H1 (cell line): ENCODE data around the gene MRPL16. TPM values are rescaled to one million over a fixed set of nuclear protein-coding genes. Genes with fewer than 3 reads are reported as not detected.

Experiments used
- CTCF ChIA-PET: fragments of 300-600 bp; sonication (Branson Sonifier 250); formaldehyde crosslinking; loops from one replicate; lab custom pipeline; 2021; ENCODE audit not compliant: partially characterized antibody; lab: Charles Lee
- POLR2A ChIA-PET: fragments of 300-600 bp; sonication (Branson Sonifier 250); formaldehyde crosslinking; loops from one replicate; lab custom pipeline; 2021; ENCODE audit warnings: inconsistent platforms; ENCODE audit not compliant: partially characterized antibody; lab: Charles Lee
- DNase-seq, 2 experiments: peaks; one replicate each; pipeline versions ENCODE4 v3.0.0 to v3.0.0-alpha.2; 2010 to 2022; ENCODE audit warnings: low spot score in 2 of 2, low read depth in 1 of 2, mixed read lengths in 1 of 2
- FAIRE-seq: peaks from 2 replicates; lab custom pipeline; 2011; peaks lifted over from hg19 to GRCh38; lab: Jason Lieb, UNC
- H2AFZ ChIP-seq: 2 replicates; pipeline ENCODE4 v1.8.1; 2012; ENCODE audit warnings: low read length, inconsistent platforms
- H2AK5ac ChIP-seq: 2 replicates; pipeline ENCODE4 v1.6.1; 2013; ENCODE audit warnings: low read depth, low read length
- H2BK120ac ChIP-seq: replicated peaks from 2 replicates; pipeline ENCODE3; 2013; ENCODE audit warnings: low read depth, low read length, inconsistent platforms
- H2BK12ac ChIP-seq: 2 replicates; pipeline ENCODE4 v1.6.1; 2013; ENCODE audit warnings: low read depth, low read length
- H2BK15ac ChIP-seq: 2 replicates; pipeline ENCODE4 v1.6.1; 2013; ENCODE audit warnings: low read length
- H2BK20ac ChIP-seq: 2 replicates; pipeline ENCODE4 v1.6.1; 2013; ENCODE audit warnings: low read length
- H2BK5ac ChIP-seq: 2 replicates; pipeline ENCODE4 v1.6.1; 2013; ENCODE audit warnings: low read depth, low read length
- H3K14ac ChIP-seq: 2 replicates; pipeline ENCODE4 v1.6.1; 2013; ENCODE audit warnings: inconsistent platforms; ENCODE audit not compliant: insufficient read length
- H3K18ac ChIP-seq: 2 replicates; pipeline ENCODE4 v1.6.1; 2013; ENCODE audit warnings: low read length; ENCODE audit errors: extremely low read depth
- H3K23ac ChIP-seq: 2 replicates; pipeline ENCODE4 v1.6.1; 2013; ENCODE audit warnings: inconsistent platforms; ENCODE audit not compliant: insufficient read length
- H3K23me2 ChIP-seq: 2 replicates; pipeline ENCODE4 v1.6.1; 2013; ENCODE audit warnings: low read depth, low read length
- H3K27ac ChIP-seq: 2 replicates; pipeline ENCODE4 v1.6.1; 2011; ENCODE audit warnings: low read depth, low read length, inconsistent platforms
- H3K27me3 ChIP-seq, 4 experiments: replicated peaks in 1 of 4; 1 replicate in 1 of 4; 2 replicates in 3 of 4; pipeline versions ENCODE4 v1.6.1 to v1.8.1; 2011 to 2013; ENCODE audit warnings: low read length in 3 of 4, mild to moderate bottlenecking in 3 of 4, inconsistent platforms in 2 of 4, mixed read lengths in 2 of 4, moderate library complexity in 1 of 4; ENCODE audit not compliant: control insufficient read depth in 3 of 4, insufficient read depth in 3 of 4; ENCODE audit errors: extremely low read depth in 1 of 4
- H3K36me3 ChIP-seq, 4 experiments: 2 replicates each; pipeline versions ENCODE4 v1.6.1 to v1.8.1; 2011 to 2013; ENCODE audit warnings: mild to moderate bottlenecking in 4 of 4, low read length in 3 of 4, moderate library complexity in 2 of 4, control low read depth in 1 of 4, inconsistent platforms in 1 of 4; ENCODE audit not compliant: insufficient read depth in 4 of 4, control insufficient read depth in 2 of 4
- H3K4ac ChIP-seq: replicated peaks from 2 replicates; pipeline ENCODE3; 2013; ENCODE audit warnings: low read length, low read depth, mixed read lengths, inconsistent platforms; ENCODE audit not compliant: insufficient read length
- H3K4me1 ChIP-seq, 4 experiments: replicated peaks in 1 of 4; 1 replicate in 1 of 4; 2 replicates in 3 of 4; pipeline versions ENCODE4 v1.6.1 to v1.8.1; 2011 to 2013; ENCODE audit warnings: low read length in 3 of 4, inconsistent platforms in 2 of 4, mixed read lengths in 1 of 4; ENCODE audit not compliant: insufficient read depth in 4 of 4, control insufficient read depth in 3 of 4
- H3K4me2 ChIP-seq, 2 experiments: 2 replicates each; pipeline versions ENCODE4 v1.6.1 to v1.8.1; 2011 to 2013; ENCODE audit warnings: low read depth in 2 of 2, low read length in 2 of 2, control low read depth in 1 of 2, inconsistent platforms in 1 of 2, mild to moderate bottlenecking in 1 of 2; ENCODE audit not compliant: insufficient read depth in 1 of 2
- H3K4me3 ChIP-seq, 4 experiments: fragments of 200-600, 300-600 bp in 1 of 4; sonication (generic), shearing (Covaris generic), sonication (Bioruptor Twin) in 1 of 4; 2 replicates each; pipeline versions ENCODE4 v1.5.1 to v1.8.1; 2011 to 2016; ENCODE audit warnings: low read length in 4 of 4, low read depth in 3 of 4, control low read depth in 2 of 4, inconsistent platforms in 2 of 4, mild to moderate bottlenecking in 2 of 4, mixed read lengths in 1 of 4, moderate library complexity in 1 of 4; ENCODE audit not compliant: insufficient read depth in 2 of 4; ENCODE audit errors: extremely low read depth in 1 of 4
- H3K56ac ChIP-seq: replicated peaks from 2 replicates; pipeline ENCODE3; 2013; ENCODE audit warnings: low read depth, mild to moderate bottlenecking, mixed read lengths, low read length, inconsistent platforms; ENCODE audit not compliant: insufficient read length
- H3K79me1 ChIP-seq: 2 replicates; pipeline ENCODE4 v1.6.1; 2013; ENCODE audit warnings: low read depth, low read length, control low read depth
- H3K79me2 ChIP-seq, 2 experiments: 2 replicates each; pipeline versions ENCODE4 v1.6.1 to v1.8.1; 2012 to 2013; ENCODE audit warnings: low read length in 2 of 2, mild to moderate bottlenecking in 2 of 2, inconsistent platforms in 1 of 2; ENCODE audit not compliant: insufficient read depth in 2 of 2, control insufficient read depth in 1 of 2
- H3K9ac ChIP-seq, 4 experiments: replicated peaks in 1 of 4; 1 replicate in 1 of 4; 2 replicates in 3 of 4; pipeline versions ENCODE4 v1.6.1 to v1.8.1; 2011 to 2013; ENCODE audit warnings: low read depth in 3 of 4, low read length in 3 of 4, control low read depth in 2 of 4, mild to moderate bottlenecking in 2 of 4, moderate library complexity in 2 of 4, inconsistent platforms in 1 of 4; ENCODE audit errors: extremely low read depth in 1 of 4
- H3K9me3 ChIP-seq, 2 experiments: 2 replicates each; pipeline versions ENCODE4 v1.6.1 to v1.8.1; 2012 to 2013; ENCODE audit warnings: mild to moderate bottlenecking in 2 of 2, moderate library complexity in 2 of 2, control low read depth in 1 of 2, inconsistent platforms in 1 of 2, low read depth in 1 of 2, low read length in 1 of 2, mixed read lengths in 1 of 2; ENCODE audit not compliant: insufficient read depth in 2 of 2
- H4K20me1 ChIP-seq, 2 experiments: replicated peaks in 1 of 2; 2 replicates each; pipeline versions ENCODE3 to v1.8.1; 2011 to 2013; ENCODE audit warnings: inconsistent platforms in 2 of 2, low read length in 2 of 2, mild to moderate bottlenecking in 1 of 2; ENCODE audit not compliant: insufficient read depth in 2 of 2, control insufficient read depth in 1 of 2
- H4K5ac ChIP-seq: 2 replicates; pipeline ENCODE4 v1.6.1; 2013; ENCODE audit warnings: low read length, low read depth, mixed read lengths, inconsistent platforms; ENCODE audit not compliant: insufficient read length
- H4K8ac ChIP-seq: 2 replicates; pipeline ENCODE4 v1.8.0; 2013; ENCODE audit warnings: mild to moderate bottlenecking, moderate library complexity, low read length, inconsistent platforms; ENCODE audit not compliant: insufficient read depth; ENCODE audit errors: extremely low read depth
- H4K91ac ChIP-seq: replicated peaks from 2 replicates; pipeline ENCODE3; 2013; ENCODE audit warnings: low read length, mixed read lengths, inconsistent platforms; ENCODE audit not compliant: insufficient read length
- ASH2L ChIP-seq: fragments of 200-600, 300-600 bp; sonication (generic); IDR thresholded peaks from one replicate; pipeline ENCODE4 v1.7.1; 2017; ENCODE audit warnings: low read length
- ATF3 ChIP-seq: IDR thresholded peaks from 2 replicates; pipeline ENCODE4 v1.6.1; 2011; ENCODE audit warnings: low read depth, mild to moderate bottlenecking, low read length; ENCODE audit not compliant: insufficient read depth
- BACH1 ChIP-seq: IDR thresholded peaks from 2 replicates; pipeline ENCODE4 v1.6.1; 2012; ENCODE audit warnings: low read length, improper control_type of control experiment
- CBX8 ChIP-seq: fragments of 300-800, 300-1000 bp; sonication (generic); IDR thresholded peaks from 2 replicates; pipeline ENCODE4 v1.7.1; 2016; ENCODE audit warnings: low read depth, low read length, borderline replicate concordance
- CTBP2 ChIP-seq: IDR thresholded peaks from 2 replicates; pipeline ENCODE4 v1.7.0; 2011; ENCODE audit warnings: borderline replicate concordance, mild to moderate bottlenecking, moderate library complexity, mixed read lengths, low read length; ENCODE audit not compliant: insufficient read depth, insufficient read length
- FOSL1 ChIP-seq: IDR thresholded peaks from 2 replicates; pipeline ENCODE4 v1.6.1; 2011; ENCODE audit warnings: mild to moderate bottlenecking, low read depth, low read length, moderate library complexity; ENCODE audit not compliant: insufficient read depth
- GABPA ChIP-seq: IDR thresholded peaks from 2 replicates; pipeline ENCODE4 v1.6.1; 2011; ENCODE audit warnings: mild to moderate bottlenecking, low read length, moderate library complexity, borderline replicate concordance; ENCODE audit not compliant: insufficient read depth
- NRF1 ChIP-seq: IDR thresholded peaks from 2 replicates; pipeline ENCODE4 v1.6.1; 2011; ENCODE audit warnings: mild to moderate bottlenecking, low read depth, low read length, improper control_type of control experiment
- RBBP5 ChIP-seq: IDR thresholded peaks from 2 replicates; pipeline ENCODE4 v1.7.1; 2012; ENCODE audit warnings: low read depth, mild to moderate bottlenecking, inconsistent platforms, low read length, moderate library complexity, borderline replicate concordance
- SIN3A ChIP-seq, 2 experiments: IDR thresholded peaks in 1 of 2; conservative IDR thresholded peaks in 1 of 2; 2 replicates each; pipeline ENCODE4 v1.6.1; 2011 to 2012; ENCODE audit warnings: low read length in 2 of 2, improper control_type of control experiment in 1 of 2, low read depth in 1 of 2, mild to moderate bottlenecking in 1 of 2
- SRF ChIP-seq: IDR thresholded peaks from 2 replicates; pipeline ENCODE4 v1.6.1; 2011; ENCODE audit warnings: mild to moderate bottlenecking, low read depth, low read length, moderate library complexity
- TAF1 ChIP-seq: IDR thresholded peaks from 2 replicates; pipeline ENCODE4 v1.6.1; 2011; ENCODE audit warnings: mild to moderate bottlenecking, low read depth, low read length
- TBP ChIP-seq: IDR thresholded peaks from 2 replicates; pipeline ENCODE4 v1.6.1; 2011; ENCODE audit warnings: low read depth, low read length, improper control_type of control experiment
- ZNF274 ChIP-seq: IDR thresholded peaks from 2 replicates; pipeline ENCODE4 v1.7.0; 2012; ENCODE audit warnings: low read length, borderline replicate concordance; ENCODE audit errors: extremely low read depth
- WGBS, 2 experiments: shearing (Covaris generic) in 1 of 2; methylation state at CpG; one replicate each; pipeline versions ENCODE4 v1.1.6 to v1.1.7; 2013 to 2015; ENCODE audit warnings: low lambda C conversion rate in 2 of 2, mixed read lengths in 2 of 2, inconsistent platforms in 1 of 2, low coverage in 1 of 2, missing lambda C conversion rate in 1 of 2; ENCODE audit not compliant: insufficient replicate concordance in 2 of 2, insufficient coverage in 1 of 2, insufficient read length in 1 of 2; ENCODE audit errors: extremely low coverage in 1 of 2, missing lambda C conversion rate in 1 of 2; 5-methylcytosine and 5-hydroxymethylcytosine counted together
- polyA plus RNA-seq, 7 experiments: library from polyadenylated mRNA; depleted of rRNA in 3 of 7; stranded (reverse) in 5 of 7; unstranded in 2 of 7; fragments of >200 nt in 5 of 7; fragments of 200-250 nt in 2 of 7; gene quantifications; 1 replicate in 5 of 7; 2 replicates in 1 of 7; 4 replicates in 1 of 7; pipeline versions ENCODE4 v1.2.1 to v1.2.3, GENCODE V29; 2011 to 2013; ENCODE audit warnings: missing spikeins in 2 of 7, mixed read lengths in 2 of 7
- total RNA-seq: library from RNA; stranded (reverse); fragmentation: NEBNext Ultra II Directional; extraction: Animal tissue kit (Norgen Biotek cat#: 25700); gene quantifications from 2 replicates; pipeline ENCODE4 v1.2.1, GENCODE V29; 2021

MRPL16 gene
- total and polyA plus RNA-seq, 2 of the 8 experiments (the other 6 are each of a cell fraction or from before 2014, with no cell fraction given) = 69.2 to 79.8 TPM

- no peaks in the 10 kb centered on the region for H3K23me2 ChIP-seq
- H2AFZ ChIP-seq = no peak overlapping the region
- no peak overlapping the region for H3K18ac ChIP-seq
- H3K4ac ChIP-seq = no peak overlapping the region
- H3K4me2 ChIP-seq = no peak overlapping the region
- CTCF ChIA-PET = interaction anchor here (1.2 to 2.0 kb wide), 4 partner anchors 11 to 115 kb away, joined by 3 to 5 read pairs (median 4); no protein-coding TSS in a partner anchor
- POLR2A ChIA-PET = no interaction called here
- no peak overlapping the region for H2BK5ac ChIP-seq
- 91% methylated on average over 2 of the region's 2 CpGs; no CpG with 5 or more reads in 1 of the 2 experiments for WGBS, 2 experiments
- no peak overlapping the region for H3K56ac ChIP-seq
- FAIRE-seq (no peak), DNase-seq (no peak)
- no peaks in the 10 kb centered on the region for H3K4me1 ChIP-seq
- no peaks in the 10 kb centered on the region for H3K9me3 ChIP-seq
- H2BK12ac ChIP-seq = no peak overlapping the region
- no peak overlapping the region for H2BK20ac ChIP-seq
- TF ChIP-seq FOSL1 = no peak
- TF ChIP-seq SIN3A (conservative IDR thresholded peaks at IDR 0.05 in 1 of 2, IDR thresholded peaks at IDR 0.05 in 1 of 2; ENCODE audit: low read depth in 1 of 2, low read length in 2 of 2) = no peak
- no peak for TF ChIP-seq CBX8
- TF ChIP-seq NRF1 = no peak
- TF ChIP-seq TAF1 = no peak
- TF ChIP-seq BACH1 = no peak
- TF ChIP-seq GABPA = no peak
- TF ChIP-seq CTBP2 = no peak
- TF ChIP-seq SRF = no peak
- no peak for TF ChIP-seq RBBP5
- TF ChIP-seq ZNF274 = no peak
- no peak for TF ChIP-seq ASH2L
- TF ChIP-seq ATF3 = no peak
- TF ChIP-seq TBP = no peak
- H4K5ac ChIP-seq = no peak overlapping the region
- no peak overlapping the region for H2BK120ac ChIP-seq
- H3K4me3 ChIP-seq = no peak overlapping the region
- no peaks in the 10 kb centered on the region for H3K79me1 ChIP-seq
- H4K91ac ChIP-seq = no peak overlapping the region
- H3K23ac ChIP-seq = no peak overlapping the region
- H3K14ac ChIP-seq = no peak overlapping the region
- no peaks in the 10 kb centered on the region for H3K27me3 ChIP-seq
- peaks cover 11 to 47% (median 35%) of the 10 kb centered on the region in 4 experiments for H3K36me3 ChIP-seq
- no peak overlapping the region for H2AK5ac ChIP-seq
- H4K8ac ChIP-seq = no peak overlapping the region
- H2BK15ac ChIP-seq = no peak overlapping the region
- no peak overlapping the region for H3K27ac ChIP-seq
- H3K79me2 ChIP-seq = 0 out of 4 replicates have a peak, but pooled peaks cover 0 to 2% of the 10 kb centered on the region in 2 experiments
- H3K9ac ChIP-seq = no peak overlapping the region
- H4K20me1 ChIP-seq = peaks cover 0 to 6% of the 10 kb centered on the region in 2 experiments
Observed at GRCh38 chr11:59804061-59804460, 6.5 kb downstream of the MRPL16 start.
